Body of pancreas (tissue), 4 donors: ENCODE results near the gene RTP2. TPM values are rescaled to one million over a fixed set of nuclear protein-coding genes. Genes with fewer than 3 reads are reported as not detected.

Experiments used
- ATAC-seq: fragments of 150-250 bp; one replicate; pipeline ENCODE4 v1.9.1; 2016
- DNase-seq, 4 donors: peaks; one replicate each; pipeline ENCODE4 v3.0.0-alpha.2; 2019
- H3K27ac ChIP-seq, 4 donors: fragments of 200-600 bp; sonication (generic); 1 replicate in 3 of 4; 2 replicates in 1 of 4; pipeline versions ENCODE4 v1.5.1 to v1.6.1; 2016 to 2019; ENCODE audit warnings: mild to moderate bottlenecking in 1 of 4, mixed read lengths in 1 of 4, moderate library complexity in 1 of 4
- H3K27me3 ChIP-seq, 2 donors: fragments of 200-600 bp; sonication (generic); one replicate each; pipeline ENCODE4 v1.6.0; 2016; ENCODE audit warnings: mild to moderate bottlenecking in 1 of 2
- H3K36me3 ChIP-seq, 2 donors: fragments of 200-600 bp; sonication (generic); replicated peaks in 1 of 2; 2 replicates each; pipeline ENCODE4 v1.5.1; 2016; ENCODE audit warnings: low read depth in 2 of 2; ENCODE audit not compliant: insufficient read depth in 1 of 2
- H3K4me1 ChIP-seq: fragments of 200-600 bp; sonication (generic); one replicate; pipeline ENCODE4 v1.6.0; 2016
- H3K4me3 ChIP-seq, 2 donors: fragments of 200-600 bp; sonication (generic); 1 replicate in 1 of 2; 2 replicates in 1 of 2; pipeline ENCODE4 v1.5.1; 2016 to 2019
- H3K9me3 ChIP-seq, 3 donors: fragments of 200-600 bp; sonication (generic); 1 replicate in 2 of 3; 2 replicates in 1 of 3; pipeline ENCODE4 v1.5.1; 2016
- CTCF ChIP-seq, 7 experiments: fragments of 450-650 bp in 4 of 7; fragments of 200-600 bp in 3 of 7; sonication (generic) in 3 of 7; IDR thresholded peaks; one replicate each; pipeline ENCODE4 v1.5.1; 2016 to 2019; ENCODE audit warnings: antibody characterized with exemption in 7 of 7
- POLR2A ChIP-seq, 3 donors: fragments of 450-650 bp; IDR thresholded peaks; one replicate each; pipeline ENCODE4 v1.6.1; 2016; ENCODE audit warnings: antibody characterized with exemption in 3 of 3, mild to moderate bottlenecking in 2 of 3
- WGBS, 2 donors: methylation state at CpG; one replicate each; pipeline ENCODE4 v1.1.5; 2017; 5-methylcytosine and 5-hydroxymethylcytosine counted together
- intact Hi-C: fragments of 100-400 bp; cut with DNase I; formaldehyde crosslinking; loops from one replicate; pipeline ENCODE4 v1.15.1; 2023
- total RNA-seq, 2 donors: library from RNA; depleted of rRNA; stranded (reverse); fragments of >200 nt; gene quantifications; one replicate each; pipeline ENCODE4 v1.1.0, GENCODE V29; 2016

Gene RTP2
- total RNA-seq, 2 donors from 2014 or later, result not detected

- no peak overlapping the region for H3K4me3 ChIP-seq
- H3K9me3 ChIP-seq, result no peaks in the 10 kb centered on the region
- ATAC-seq (peak; percentile 94), DNase-seq (peak; percentile 80 to 85 (median 83))
- H3K4me1 ChIP-seq, result peaks cover 5% of the 10 kb centered on the region
- WGBS, 2 donors, result 6 to 13% methylated on average over 4 of the region's 4 CpGs
- H3K27me3 ChIP-seq, result no peaks in the 10 kb centered on the region
- peak; percentile 87 to 95 (median 94) for TF ChIP-seq CTCF (IDR thresholded peaks at IDR 0.05)
- no peak for TF ChIP-seq POLR2A (IDR thresholded peaks at IDR 0.05)
- intact Hi-C loops, result loop anchor here (10.0 kb wide), 1 partner anchor 390 kb away; no protein-coding TSS in a partner anchor
- H3K36me3 ChIP-seq, result no peaks in the 10 kb centered on the region
- no peak overlapping the region for H3K27ac ChIP-seq
Measured at GRCh38 chr3:187714404-187714979, 12.1 kb upstream of the RTP2 start.

DNA sequence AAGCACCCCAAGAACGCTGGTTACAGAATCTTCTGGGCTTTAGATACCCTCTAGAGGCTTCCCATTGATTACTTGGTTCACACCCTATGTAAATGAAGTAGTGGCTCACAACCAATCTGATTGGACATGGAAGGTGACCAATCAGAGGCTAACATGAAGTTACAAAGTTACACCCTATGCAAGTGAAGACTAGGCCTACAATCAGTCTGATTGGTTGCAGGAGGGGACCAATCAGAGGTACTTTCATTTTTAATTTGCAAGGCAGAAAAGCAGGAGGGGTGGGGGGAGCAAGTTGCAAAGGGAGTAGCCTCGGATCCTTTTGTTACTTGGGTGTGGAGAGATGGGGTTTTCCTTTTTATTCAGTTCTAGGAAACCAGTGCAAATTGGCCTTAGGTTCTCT is 11.1 kb upstream of the RTP2 start:
- H3K27me3 ChIP-seq, result no peaks in the 10 kb centered on the region
- no peak for TF ChIP-seq CTCF (IDR thresholded peaks at IDR 0.05)
- TF ChIP-seq POLR2A (IDR thresholded peaks at IDR 0.05), result no peak
- intact Hi-C loops, result loop anchor here (10.0 kb wide), 1 partner anchor 389 kb away; no protein-coding TSS in a partner anchor
- DNase-seq (no peak), ATAC-seq (peak; percentile 45)
- H3K36me3 ChIP-seq, result no peaks in the 10 kb centered on the region
- 73 to 78% methylated on average over 2 of the region's 2 CpGs for WGBS, 2 donors
- peaks cover 5% of the 10 kb centered on the region for H3K4me1 ChIP-seq
- no peak overlapping the region for H3K27ac ChIP-seq
- H3K4me3 ChIP-seq, result no peak overlapping the region
- no peaks in the 10 kb centered on the region for H3K9me3 ChIP-seq

DNA sequence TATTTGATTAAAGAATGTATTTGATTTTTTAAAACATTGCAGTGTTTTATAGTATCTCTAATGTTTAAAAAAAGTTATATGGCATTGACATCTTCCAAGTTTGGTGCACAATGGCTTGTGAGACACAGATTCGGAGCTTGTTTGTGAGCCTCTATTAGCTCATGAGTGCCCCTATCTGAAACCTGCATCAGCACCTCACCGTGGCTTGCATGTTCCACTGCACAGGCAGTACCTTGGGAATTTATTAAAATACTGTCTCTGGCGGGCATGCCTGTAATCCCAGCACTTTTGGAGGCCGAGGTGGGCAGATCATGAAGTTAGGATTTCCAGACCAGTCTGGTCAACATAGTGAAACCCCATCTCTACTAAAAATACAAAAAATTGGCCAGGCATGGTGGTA is 6.8 kb upstream of the RTP2 start:
- Histone ChIP-seq H3K4me1 (peaks cover 4% of the 10 kb centered on the region), H3K9me3 (no peaks in the 10 kb centered on the region), H3K27ac (no peak overlapping the region), H3K27me3 (no peaks in the 10 kb centered on the region), H3K36me3 (no peaks in the 10 kb centered on the region), H3K4me3 (no peak overlapping the region)
- DNase-seq (no peak), ATAC-seq (no peak)
- no peak for TF ChIP-seq CTCF (IDR thresholded peaks at IDR 0.05)
- no peak for TF ChIP-seq POLR2A (IDR thresholded peaks at IDR 0.05)
- intact Hi-C loops, result no loop called here
- 62 to 73% methylated on average over 4 of the region's 4 CpGs for WGBS, 2 donors

DNA sequence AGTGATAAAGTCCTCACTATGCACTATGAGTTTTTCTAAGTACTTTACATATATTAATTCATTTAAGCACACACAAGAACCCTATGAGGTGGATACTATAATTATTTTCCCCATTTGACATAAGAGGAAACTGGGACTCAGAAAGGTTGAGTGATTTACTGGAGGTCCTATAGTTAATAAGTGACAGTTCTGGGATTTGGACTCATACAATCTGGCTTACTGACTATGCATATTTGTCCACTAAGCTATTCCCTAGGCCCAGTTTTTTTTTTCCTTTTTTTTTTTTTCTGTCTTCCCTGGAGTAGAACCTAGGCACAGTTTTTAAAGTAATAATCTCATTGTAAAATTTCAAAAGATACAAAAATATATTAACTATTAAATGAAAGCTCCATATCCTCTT is 6.3 kb upstream of the RTP2 start:
- no peak for DNase-seq
- Histone ChIP-seq H3K27me3 (no peaks in the 10 kb centered on the region), H3K9me3 (no peaks in the 10 kb centered on the region), H3K36me3 (no peaks in the 10 kb centered on the region), H3K27ac (no peak overlapping the region), H3K4me1 (no peaks in the 10 kb centered on the region), H3K4me3 (no peak overlapping the region)
- no peak for ATAC-seq
- intact Hi-C loops, result no loop called here
- TF ChIP-seq POLR2A (IDR thresholded peaks at IDR 0.05) (no peak), CTCF (IDR thresholded peaks at IDR 0.05) (no peak)

- H3K4me3 ChIP-seq, result no peak overlapping the region
- DNase-seq (peak in 3 of 4 donors; percentile 39 to 59 (median 39)), ATAC-seq (no peak)
- no peaks in the 10 kb centered on the region for H3K9me3 ChIP-seq
- intact Hi-C loops, result no loop called here
- WGBS, 2 donors, result 75 to 76% methylated on average over 2 of the region's 2 CpGs
- TF ChIP-seq CTCF (IDR thresholded peaks at IDR 0.05) (no peak), POLR2A (IDR thresholded peaks at IDR 0.05) (no peak)
- H3K36me3 ChIP-seq, result no peaks in the 10 kb centered on the region
- H3K27me3 ChIP-seq, result no peaks in the 10 kb centered on the region
- no peaks in the 10 kb centered on the region for H3K4me1 ChIP-seq
- no peak overlapping the region for H3K27ac ChIP-seq
Measured at GRCh38 chr3:187706971-187707370, 4.6 kb upstream of the RTP2 start.
